ENCODE measurements around the gene TUBA4B.
"Not testable (repeated sequence)": the region's sequence is repeated elsewhere in the genome, so short reads cannot be mapped to it uniquely, and the experiment has no call there.

The TUBA4B gene

GRCh38 chr2:219287116-219287440, 34.0 kb downstream of the TUBA4B start:
- peak overlapping the region; percentile 64 for H3K27ac Mint-ChIP-seq
- ATAC-seq = not testable (repeated sequence)

GRCh38 chr2:219287580-219288265, 34.7 kb downstream of the TUBA4B start:
- peaks cover 28% of the 10 kb centered on the region for H3K4me1 Mint-ChIP-seq
- H3K4me3 Mint-ChIP-seq = no peak overlapping the region
- no peak for DNase-seq (ENCODE audit: low spot score in 2 of 2)
- H3K36me3 Mint-ChIP-seq = peaks cover 33% of the 10 kb centered on the region
- H3K9me3 Mint-ChIP-seq = no peaks in the 10 kb centered on the region
- H3K27ac Mint-ChIP-seq = peak overlapping the region; percentile 64
- ATAC-seq = no peak

More at GRCh38 chr2:219287116-219287440, 34.0 kb downstream of the TUBA4B start:
- H3K36me3 Mint-ChIP-seq = peaks cover 40% of the 10 kb centered on the region
- not testable (repeated sequence) for H3K9me3 Mint-ChIP-seq; H3K4me3 Mint-ChIP-seq; DNase-seq (ENCODE audit: low spot score in 2 of 2)
- peaks cover 30% of the 10 kb centered on the region for H3K4me1 Mint-ChIP-seq

- H3K9me3 Mint-ChIP-seq = no peaks in the 10 kb centered on the region
- H3K27ac Mint-ChIP-seq = no peak overlapping the region
- DNase-seq (ENCODE audit: low spot score in 2 of 2) = no peak
- no peak for ATAC-seq
- H3K4me3 Mint-ChIP-seq = no peak overlapping the region
- peaks cover 19% of the 10 kb centered on the region for H3K36me3 Mint-ChIP-seq
- H3K4me1 Mint-ChIP-seq = peaks cover 20% of the 10 kb centered on the region
Observed at GRCh38 chr2:219289195-219289536, 36.1 kb downstream of the TUBA4B start.

DNA sequence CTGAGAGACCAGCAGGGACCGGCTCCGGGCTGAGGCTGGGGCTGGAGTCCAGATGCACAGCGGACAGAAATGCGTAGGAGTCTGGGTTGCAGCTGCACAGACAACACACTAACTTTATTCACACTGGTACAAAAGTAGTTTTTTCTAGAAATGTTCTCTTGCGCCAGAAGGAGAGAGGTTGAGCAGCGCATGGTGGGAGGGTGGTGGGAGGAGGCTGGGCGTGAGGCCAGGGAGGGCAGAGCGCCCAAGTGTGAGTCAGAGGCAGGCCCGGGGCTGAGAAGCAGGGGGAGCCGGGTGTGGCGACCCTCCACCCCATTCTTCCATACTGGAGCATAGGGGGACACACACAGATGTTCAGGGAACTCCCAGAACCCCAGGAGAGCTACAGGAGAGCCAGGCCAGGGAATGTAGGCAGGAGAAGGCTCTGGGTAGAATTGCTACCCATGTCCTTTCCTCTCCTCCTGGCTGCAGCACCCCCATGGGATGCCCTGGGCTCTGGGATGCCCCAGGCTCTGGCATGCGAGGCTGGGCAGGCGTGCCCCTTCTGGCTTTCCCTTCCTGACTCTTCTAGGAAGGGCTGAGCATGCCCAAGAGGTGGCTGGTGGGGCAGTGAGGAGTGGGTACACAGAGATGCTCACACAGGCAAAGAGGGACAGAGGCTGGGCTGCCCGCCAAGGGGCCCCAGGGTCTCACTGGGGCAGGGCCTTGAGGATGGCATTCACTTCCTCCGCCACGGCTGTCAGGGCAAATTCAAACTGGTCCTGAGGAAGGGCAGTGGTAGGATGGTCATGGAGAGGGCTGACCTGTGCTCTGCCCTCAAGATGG, 36.7 kb downstream of the TUBA4B start:
- H3K4me1 Mint-ChIP-seq = peaks cover 25% of the 10 kb centered on the region
- peaks cover 13% of the 10 kb centered on the region for H3K36me3 Mint-ChIP-seq
- no peak for DNase-seq (ENCODE audit: low spot score in 2 of 2)
- no peaks in the 10 kb centered on the region for H3K9me3 Mint-ChIP-seq
- no peak overlapping the region for H3K4me3 Mint-ChIP-seq
- H3K27ac Mint-ChIP-seq = no peak overlapping the region
- ATAC-seq = no peak

- H3K4me3 Mint-ChIP-seq = no peak overlapping the region
- ATAC-seq = no peak
- peaks cover 5% of the 10 kb centered on the region for H3K36me3 Mint-ChIP-seq
- H3K27ac Mint-ChIP-seq = no peak overlapping the region
- peaks cover 26% of the 10 kb centered on the region for H3K4me1 Mint-ChIP-seq
- DNase-seq (ENCODE audit: low spot score in 2 of 2) = no peak
- H3K9me3 Mint-ChIP-seq = no peaks in the 10 kb centered on the region
Observed at GRCh38 chr2:219290381-219291171, 37.5 kb downstream of the TUBA4B start.

DNA sequence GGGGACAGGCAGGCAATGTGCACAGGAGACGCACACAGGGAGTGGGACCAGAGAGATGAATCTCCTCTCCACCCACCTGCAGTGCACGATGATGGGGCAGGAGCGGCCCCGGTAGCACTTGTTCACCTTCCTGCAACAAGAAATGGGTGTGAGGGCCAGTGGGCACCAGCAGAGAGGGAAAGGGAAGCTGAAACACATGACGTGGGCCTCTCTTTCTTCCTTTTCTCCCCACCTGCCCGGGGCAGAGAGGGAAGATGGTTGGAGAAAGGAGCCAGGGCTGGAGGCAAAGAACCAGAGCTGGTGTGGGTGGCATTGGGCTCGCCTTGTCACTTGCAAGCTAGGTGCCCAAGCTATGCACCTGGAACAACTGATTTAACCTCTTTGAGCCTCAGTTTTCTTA, 38.4 kb downstream of the TUBA4B start:
- ATAC-seq (no peak), DNase-seq (ENCODE audit: low spot score in 2 of 2) (no peak)
- H3K4me1 Mint-ChIP-seq = peaks cover 24% of the 10 kb centered on the region
- no peaks in the 10 kb centered on the region for H3K36me3 Mint-ChIP-seq
- no peak overlapping the region for H3K27ac Mint-ChIP-seq
- H3K9me3 Mint-ChIP-seq = no peaks in the 10 kb centered on the region
- H3K4me3 Mint-ChIP-seq = no peak overlapping the region

GRCh38 chr2:219291910-219292490, 39.0 kb downstream of the TUBA4B start:
- no peak for ATAC-seq
- H3K9me3 Mint-ChIP-seq = no peaks in the 10 kb centered on the region
- no peak for DNase-seq (ENCODE audit: low spot score in 2 of 2)
- peaks cover 20% of the 10 kb centered on the region for H3K4me1 Mint-ChIP-seq
- H3K4me3 Mint-ChIP-seq = no peak overlapping the region
- H3K27ac Mint-ChIP-seq = no peak overlapping the region
- no peaks in the 10 kb centered on the region for H3K36me3 Mint-ChIP-seq

DNA sequence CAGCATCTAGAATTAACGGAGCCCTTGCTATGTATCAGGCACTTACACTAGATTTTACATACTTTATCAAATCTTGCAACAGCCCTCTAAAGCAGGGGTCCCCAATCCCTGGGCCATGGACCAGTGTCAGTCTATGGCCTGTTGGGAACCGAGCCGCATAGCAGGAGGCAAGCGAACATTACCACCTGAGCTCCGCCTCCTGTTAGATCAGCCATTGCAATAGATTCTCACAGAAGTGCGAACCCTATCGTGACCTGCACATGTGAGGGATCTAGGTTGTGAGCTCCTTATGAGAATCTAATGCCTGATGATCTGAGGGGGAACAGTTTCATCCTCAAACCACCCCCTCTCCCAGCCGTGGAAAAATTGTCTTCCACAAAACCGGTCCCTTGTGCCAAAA, 39.6 kb downstream of the TUBA4B start:
- Mint-ChIP-seq H3K27ac (no peak overlapping the region), H3K9me3 (no peaks in the 10 kb centered on the region), H3K4me3 (no peak overlapping the region), H3K4me1 (peaks cover 20% of the 10 kb centered on the region), H3K36me3 (no peaks in the 10 kb centered on the region)
- DNase-seq (ENCODE audit: low spot score in 2 of 2) (no peak), ATAC-seq (no peak)

GRCh38 chr2:219293736-219294231, 40.7 kb downstream of the TUBA4B start:
- H3K4me1 Mint-ChIP-seq = peaks cover 26% of the 10 kb centered on the region
- H3K36me3 Mint-ChIP-seq = peaks cover 2% of the 10 kb centered on the region
- DNase-seq (ENCODE audit: low spot score in 2 of 2) (no peak), ATAC-seq (no peak)
- peak overlapping the region; percentile 70 for H3K27ac Mint-ChIP-seq
- peak overlapping the region; percentile 68 for H3K4me3 Mint-ChIP-seq
- H3K9me3 Mint-ChIP-seq = no peaks in the 10 kb centered on the region

DNA sequence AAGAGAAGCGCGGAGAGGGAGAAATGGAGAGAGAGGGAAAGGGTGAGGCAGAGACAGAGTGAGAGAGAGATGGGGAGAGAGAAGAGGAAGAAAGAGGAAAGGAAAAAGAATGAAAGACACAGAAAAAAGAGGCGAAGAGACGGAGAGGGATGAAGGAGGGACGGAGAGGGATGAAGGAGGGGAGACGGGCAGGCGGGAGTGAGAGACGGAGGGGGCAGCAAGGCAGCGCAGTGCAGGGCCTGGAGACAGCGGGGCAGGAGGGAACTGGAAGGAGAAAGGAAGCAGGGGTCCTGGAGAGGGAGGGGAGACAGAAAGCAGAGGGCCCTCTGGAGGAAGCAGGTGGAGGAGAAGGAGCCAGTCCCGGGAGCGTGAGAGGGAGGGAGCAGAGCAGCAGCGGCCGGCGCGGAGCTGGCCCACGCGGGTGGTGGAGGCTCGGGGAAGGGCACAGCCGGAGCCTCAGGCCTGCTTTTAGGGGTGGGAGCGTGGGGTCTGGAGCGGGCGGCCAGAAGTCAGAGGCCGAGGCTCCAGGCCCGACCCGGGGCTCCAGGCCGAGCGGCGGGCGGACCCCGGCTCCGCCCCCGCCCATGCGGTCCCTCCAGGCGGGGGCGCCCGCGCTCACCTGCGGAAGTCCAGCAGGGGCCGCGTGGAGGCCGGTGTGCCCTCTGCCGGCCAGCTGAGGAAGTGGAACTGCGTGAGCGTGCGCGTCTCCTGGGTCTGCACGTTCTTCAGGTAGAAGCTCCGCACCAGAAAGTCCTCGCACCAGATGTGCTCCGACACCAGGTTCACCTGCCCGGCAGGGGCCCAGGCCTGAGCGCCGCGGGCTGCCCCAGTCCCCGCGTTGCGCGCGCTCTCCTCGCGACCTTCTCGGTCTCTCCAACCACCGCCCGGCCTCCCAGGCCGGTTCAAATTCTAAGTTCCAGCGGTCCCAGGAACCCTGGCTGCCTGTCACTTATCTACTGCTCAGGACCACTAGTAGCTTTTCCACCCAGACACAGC, 41.6 kb downstream of the TUBA4B start:
- peak overlapping the region; percentile 70 for H3K27ac Mint-ChIP-seq
- ATAC-seq = peak; percentile 89

DNA sequence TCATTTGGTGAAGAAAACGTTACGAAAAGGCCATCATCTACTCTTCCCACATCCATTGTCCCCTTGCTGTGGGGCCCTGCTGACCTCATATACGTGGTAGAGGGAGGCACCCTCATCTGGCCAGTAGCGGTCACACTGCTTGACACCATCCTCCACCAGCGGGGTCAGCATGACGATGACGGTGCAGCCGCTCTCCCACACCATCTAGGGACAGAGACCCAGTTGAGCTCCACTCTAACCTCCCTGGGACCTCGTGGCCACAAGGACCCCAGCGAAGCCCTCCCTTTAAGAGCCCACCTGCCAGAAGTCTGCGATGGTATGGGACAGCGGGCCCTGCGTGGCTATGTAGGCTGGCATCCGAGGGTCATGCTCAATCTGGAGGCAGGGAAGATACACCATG, 43.1 kb downstream of the TUBA4B start:
- DNase-seq (ENCODE audit: low spot score in 2 of 2) (no peak), ATAC-seq (no peak)
- H3K4me3 Mint-ChIP-seq = no peak overlapping the region
- H3K4me1 Mint-ChIP-seq = peaks cover 26% of the 10 kb centered on the region
- H3K9me3 Mint-ChIP-seq = no peaks in the 10 kb centered on the region
- H3K27ac Mint-ChIP-seq = no peak overlapping the region
- peaks cover 7% of the 10 kb centered on the region for H3K36me3 Mint-ChIP-seq

More for the DNA sequence above, 41.6 kb downstream of the TUBA4B start:
- Mint-ChIP-seq H3K4me1 (peaks cover 26% of the 10 kb centered on the region), H3K4me3 (peak overlapping the region; percentile 68), H3K9me3 (no peaks in the 10 kb centered on the region), H3K36me3 (peaks cover 7% of the 10 kb centered on the region)
- DNase-seq (ENCODE audit: low spot score in 2 of 2) = peak; percentile 91 to 92

DNA sequence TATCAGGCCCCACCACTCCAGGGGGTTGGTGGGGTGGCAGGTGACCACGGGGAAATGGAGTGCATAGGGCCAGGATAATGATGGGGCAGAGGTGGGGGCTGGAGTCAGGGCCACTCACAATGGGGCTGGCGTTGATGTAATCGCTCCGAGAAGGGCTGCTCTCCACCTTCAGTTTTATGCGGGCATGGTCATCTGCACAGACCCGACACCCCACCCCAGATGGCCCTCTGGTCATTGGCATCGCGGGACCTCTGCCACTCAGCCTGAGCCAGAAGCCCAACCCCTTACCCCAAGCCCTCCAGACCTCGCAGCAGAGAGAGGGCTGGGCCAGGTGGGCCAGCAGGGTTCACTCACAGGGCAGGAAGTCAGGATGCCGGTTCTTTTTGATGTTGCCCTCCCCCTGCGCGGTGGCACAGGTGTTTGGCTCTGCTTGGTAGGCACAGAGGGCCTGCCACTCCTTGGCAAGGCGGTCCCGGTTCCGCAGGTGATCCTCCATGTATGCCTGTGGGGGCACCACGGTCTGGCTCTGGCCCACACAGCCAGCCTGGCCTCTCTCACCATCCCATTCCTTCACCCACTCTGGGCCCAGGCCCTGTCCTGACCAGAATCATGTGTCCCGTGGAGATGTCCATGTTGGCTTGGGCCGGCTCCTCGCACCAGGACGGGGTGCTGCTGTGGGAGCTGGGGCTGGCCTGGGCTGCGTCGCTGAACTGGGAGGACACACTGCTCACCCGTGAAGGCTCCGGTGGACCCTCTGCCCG, 43.8 kb downstream of the TUBA4B start:
- Mint-ChIP-seq H3K4me3 (no peak overlapping the region), H3K9me3 (no peaks in the 10 kb centered on the region), H3K4me1 (peaks cover 26% of the 10 kb centered on the region), H3K27ac (no peak overlapping the region), H3K36me3 (peaks cover 7% of the 10 kb centered on the region)
- peak in 1 of 2 donors; percentile 47 for DNase-seq (ENCODE audit: low spot score in 2 of 2)
- ATAC-seq = no peak

DNA sequence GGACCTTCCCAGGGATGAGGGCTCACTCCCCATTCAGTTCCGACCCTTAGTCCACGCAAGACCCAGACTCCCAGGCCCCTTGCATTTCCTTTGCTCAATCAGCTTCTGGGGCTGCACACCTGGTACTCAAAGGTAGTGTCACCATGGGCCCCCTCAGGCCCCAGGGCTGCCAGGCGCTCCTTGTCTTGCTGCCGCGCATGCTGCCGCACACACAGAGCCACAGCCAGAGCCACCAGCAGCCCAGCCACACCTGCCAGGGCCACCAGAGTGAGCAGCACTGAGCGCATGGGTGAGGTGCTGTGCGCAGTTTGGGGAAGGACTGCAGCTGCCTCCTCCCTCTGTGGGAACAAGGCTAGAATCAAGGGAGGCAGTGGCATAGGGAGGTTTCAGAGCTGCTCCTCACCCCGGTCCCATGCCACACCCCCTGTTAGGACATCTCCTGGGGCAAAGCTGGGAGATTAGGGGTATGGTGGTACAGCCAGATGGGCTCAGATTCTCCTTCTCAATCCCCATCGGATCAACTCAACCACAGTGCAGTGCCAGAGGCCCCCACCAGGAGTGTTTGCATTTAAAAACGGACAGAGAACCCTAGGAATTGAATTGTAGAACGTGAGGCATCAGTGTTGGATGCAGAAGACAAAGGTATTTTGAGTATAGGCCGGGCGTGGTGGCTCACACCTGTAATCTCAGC, 44.9 kb downstream of the TUBA4B start:
- H3K4me1 Mint-ChIP-seq = peaks cover 26% of the 10 kb centered on the region
- H3K27ac Mint-ChIP-seq = no peak overlapping the region
- ATAC-seq (no peak), DNase-seq (ENCODE audit: low spot score in 2 of 2) (no peak)
- no peaks in the 10 kb centered on the region for H3K9me3 Mint-ChIP-seq
- no peak overlapping the region for H3K4me3 Mint-ChIP-seq
- peaks cover 7% of the 10 kb centered on the region for H3K36me3 Mint-ChIP-seq
